ENCODE results near the gene RTKN. TPM values are rescaled to one million over a fixed set of nuclear protein-coding genes. Genes with fewer than 3 reads are reported as not detected.

RTKN gene
- total and polyA plus RNA-seq, 2 of the 13 experiments (the other 11 are each of a cell fraction or from before 2014, with no cell fraction given): 159 to 166 TPM

- TF ChIP-seq ZNF281 (CRISPR knock-in tag; IDR thresholded peaks at IDR 0.05; ENCODE audit: borderline replicate concordance): peak; percentile 70; the same call in 1 of the 2 replicates
- peak; percentile 96 for TF ChIP-seq ZNF121 (CRISPR knock-in tag; IDR thresholded peaks at IDR 0.05)
- no peak for TF ChIP-seq SYNCRIP (IDR thresholded peaks at IDR 0.05; ENCODE audit: insufficient read depth, low read depth, low read length)
- TF ChIP-seq HNRNPLL (IDR thresholded peaks at IDR 0.05; ENCODE audit: low read depth, low read length, poor library complexity, severe bottlenecking): no peak
- peak; percentile 87 for TF ChIP-seq ZGPAT (CRISPR knock-in tag; IDR thresholded peaks at IDR 0.05)
- TF ChIP-seq ZNF782 (CRISPR knock-in tag; IDR thresholded peaks at IDR 0.05; ENCODE audit: borderline replicate concordance): peak; percentile 60; the same call in 1 of the 2 replicates
- TF ChIP-seq ZBTB44 (CRISPR knock-in tag; IDR thresholded peaks at IDR 0.05): no peak
- peak; percentile 69 for TF ChIP-seq HOXA3 (CRISPR knock-in tag; IDR thresholded peaks at IDR 0.05)
- TF ChIP-seq DNMT3B (CRISPR knock-in tag; conservative IDR thresholded peaks at IDR 0.05): no peak
- TF ChIP-seq ZNF280D (CRISPR knock-in tag; IDR thresholded peaks at IDR 0.05): peak; percentile 53; the same call in 1 of the 2 replicates
- no peak for TF ChIP-seq TBP (CRISPR knock-in tag; IDR thresholded peaks at IDR 0.05)
- TF ChIP-seq KDM5B (CRISPR knock-in tag; IDR thresholded peaks at IDR 0.05; ENCODE audit: borderline replicate concordance): no peak
- no peak; the same call in 1 of the 2 replicates for TF ChIP-seq ZNF383 (CRISPR knock-in tag; IDR thresholded peaks at IDR 0.05; ENCODE audit: borderline replicate concordance)
- 0 out of 2 replicates have a peak, but pooled peaks have one; percentile 55 for TF ChIP-seq ZNF512B (CRISPR knock-in tag; IDR thresholded peaks at IDR 0.05; ENCODE audit: borderline replicate concordance)
These were observed 47.1 kb upstream of the RTKN start (continued) for GRCh38 chr2:74488643-74489481.
